ENCODE results near the gene TRIML2.
A peak's percentile ranks its signal among the peaks of the same experiment; 100 is the strongest.

The TRIML2 gene

DNA sequence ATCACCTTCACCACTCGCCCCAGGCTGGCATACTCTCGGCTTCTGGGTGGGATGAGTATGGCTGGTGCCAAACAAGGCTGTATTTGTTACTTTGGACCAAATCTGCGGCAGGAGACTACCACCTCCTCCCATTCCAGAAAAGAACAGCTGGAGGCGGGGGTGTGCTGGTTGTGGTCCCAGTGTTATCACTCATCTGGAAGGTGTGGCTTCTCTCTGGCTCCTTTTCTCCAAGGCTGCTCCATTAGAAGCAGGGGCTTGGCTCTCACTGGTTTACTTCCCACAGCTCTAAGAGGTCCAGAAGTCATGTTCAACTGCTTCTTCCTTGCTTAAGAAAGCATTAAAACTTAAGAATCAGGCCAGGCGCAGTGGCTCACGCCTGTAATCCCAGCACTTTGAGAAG lies 2.6 kb upstream of the TRIML2 start:
- Histone ChIP-seq H3K4me1 (no peaks in the 10 kb centered on the region), H3K9me3 (no peaks in the 10 kb centered on the region), H3K27me3 (no peaks in the 10 kb centered on the region), H3K4me3 (ENCODE audit: low read depth, low read length) (no peak overlapping the region), H3K36me3 (no peaks in the 10 kb centered on the region)
- TF ChIP-seq, protein P1, sequence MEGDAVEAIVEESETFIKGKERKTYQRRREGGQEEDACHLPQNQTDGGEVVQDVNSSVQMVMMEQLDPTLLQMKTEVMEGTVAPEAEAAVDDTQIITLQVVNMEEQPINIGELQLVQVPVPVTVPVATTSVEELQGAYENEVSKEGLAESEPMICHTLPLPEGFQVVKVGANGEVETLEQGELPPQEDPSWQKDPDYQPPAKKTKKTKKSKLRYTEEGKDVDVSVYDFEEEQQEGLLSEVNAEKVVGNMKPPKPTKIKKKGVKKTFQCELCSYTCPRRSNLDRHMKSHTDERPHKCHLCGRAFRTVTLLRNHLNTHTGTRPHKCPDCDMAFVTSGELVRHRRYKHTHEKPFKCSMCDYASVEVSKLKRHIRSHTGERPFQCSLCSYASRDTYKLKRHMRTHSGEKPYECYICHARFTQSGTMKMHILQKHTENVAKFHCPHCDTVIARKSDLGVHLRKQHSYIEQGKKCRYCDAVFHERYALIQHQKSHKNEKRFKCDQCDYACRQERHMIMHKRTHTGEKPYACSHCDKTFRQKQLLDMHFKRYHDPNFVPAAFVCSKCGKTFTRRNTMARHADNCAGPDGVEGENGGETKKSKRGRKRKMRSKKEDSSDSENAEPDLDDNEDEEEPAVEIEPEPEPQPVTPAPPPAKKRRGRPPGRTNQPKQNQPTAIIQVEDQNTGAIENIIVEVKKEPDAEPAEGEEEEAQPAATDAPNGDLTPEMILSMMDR (IDR thresholded peaks at IDR 0.05; ENCODE audit: low read depth, low read length) = no peak
- no peak for DNase-seq

DNA sequence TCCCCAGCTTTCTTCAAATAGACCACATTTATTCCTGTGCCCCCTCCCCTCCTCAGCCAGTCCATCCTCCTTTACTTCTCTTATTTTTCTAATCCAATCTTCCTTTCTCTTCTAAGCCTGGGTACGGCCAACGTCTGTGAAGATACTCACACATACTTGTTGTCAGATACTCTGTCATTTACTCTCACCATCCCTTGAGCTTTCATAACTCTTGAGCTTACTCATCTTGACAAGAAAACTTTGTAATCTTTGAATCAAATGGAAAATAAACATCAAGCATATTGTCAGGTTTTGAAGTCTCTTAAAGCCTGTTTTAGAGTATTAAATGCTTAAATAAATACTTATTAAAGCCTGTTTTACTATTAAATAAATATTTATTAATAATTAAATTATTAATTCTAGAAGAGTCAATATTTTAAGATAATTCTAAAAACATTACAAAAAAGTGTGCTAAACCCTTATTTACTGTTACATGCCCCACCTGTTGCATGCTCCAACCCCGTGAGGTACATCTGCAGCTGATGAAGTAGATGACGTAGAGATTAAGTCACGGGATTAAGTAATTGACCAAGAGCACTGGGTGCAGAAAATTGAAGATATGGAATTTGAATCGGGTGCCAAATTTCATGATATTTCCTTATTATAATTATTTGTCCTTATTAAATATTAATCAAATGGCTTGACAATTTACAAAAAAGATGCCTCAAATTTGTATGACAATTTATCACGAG lies 1.5 kb upstream of the TRIML2 start:
- Histone ChIP-seq H3K4me3 (ENCODE audit: low read depth, low read length) (no peak overlapping the region), H3K4me1 (no peaks in the 10 kb centered on the region), H3K9me3 (no peaks in the 10 kb centered on the region; the same call in 1 of the 2 replicates), H3K27me3 (no peaks in the 10 kb centered on the region), H3K36me3 (no peaks in the 10 kb centered on the region)
- DNase-seq = no peak
- TF ChIP-seq, protein P1 (IDR thresholded peaks at IDR 0.05; ENCODE audit: low read depth, low read length) = no peak

DNA sequence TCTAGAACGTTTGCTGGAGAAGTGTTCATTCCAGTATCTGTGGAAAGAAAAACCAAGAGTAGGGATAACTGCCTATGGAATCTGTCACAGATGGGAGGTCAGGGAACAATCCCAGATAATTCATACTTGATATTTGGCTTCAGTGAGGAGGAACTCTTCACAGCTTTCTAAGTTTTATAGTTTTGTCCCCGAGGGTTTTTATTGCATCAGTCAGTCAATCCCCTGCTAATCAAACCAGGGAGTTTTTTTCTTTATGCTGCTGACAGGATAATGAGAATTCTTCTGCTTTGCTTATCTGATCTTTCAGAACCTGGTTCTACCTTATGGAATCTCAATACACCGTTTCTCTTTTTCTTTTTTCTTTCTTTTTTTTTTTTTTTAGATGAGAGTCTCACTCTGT lies 633 bp upstream of the TRIML2 start:
- Histone ChIP-seq H3K27me3 (no peaks in the 10 kb centered on the region), H3K4me3 (ENCODE audit: low read depth, low read length) (no peak overlapping the region), H3K9me3 (no peaks in the 10 kb centered on the region; the same call in 1 of the 2 replicates), H3K36me3 (no peaks in the 10 kb centered on the region), H3K4me1 (no peaks in the 10 kb centered on the region)
- DNase-seq = no peak
- TF ChIP-seq, protein P1 (IDR thresholded peaks at IDR 0.05; ENCODE audit: low read depth, low read length) = no peak

DNA sequence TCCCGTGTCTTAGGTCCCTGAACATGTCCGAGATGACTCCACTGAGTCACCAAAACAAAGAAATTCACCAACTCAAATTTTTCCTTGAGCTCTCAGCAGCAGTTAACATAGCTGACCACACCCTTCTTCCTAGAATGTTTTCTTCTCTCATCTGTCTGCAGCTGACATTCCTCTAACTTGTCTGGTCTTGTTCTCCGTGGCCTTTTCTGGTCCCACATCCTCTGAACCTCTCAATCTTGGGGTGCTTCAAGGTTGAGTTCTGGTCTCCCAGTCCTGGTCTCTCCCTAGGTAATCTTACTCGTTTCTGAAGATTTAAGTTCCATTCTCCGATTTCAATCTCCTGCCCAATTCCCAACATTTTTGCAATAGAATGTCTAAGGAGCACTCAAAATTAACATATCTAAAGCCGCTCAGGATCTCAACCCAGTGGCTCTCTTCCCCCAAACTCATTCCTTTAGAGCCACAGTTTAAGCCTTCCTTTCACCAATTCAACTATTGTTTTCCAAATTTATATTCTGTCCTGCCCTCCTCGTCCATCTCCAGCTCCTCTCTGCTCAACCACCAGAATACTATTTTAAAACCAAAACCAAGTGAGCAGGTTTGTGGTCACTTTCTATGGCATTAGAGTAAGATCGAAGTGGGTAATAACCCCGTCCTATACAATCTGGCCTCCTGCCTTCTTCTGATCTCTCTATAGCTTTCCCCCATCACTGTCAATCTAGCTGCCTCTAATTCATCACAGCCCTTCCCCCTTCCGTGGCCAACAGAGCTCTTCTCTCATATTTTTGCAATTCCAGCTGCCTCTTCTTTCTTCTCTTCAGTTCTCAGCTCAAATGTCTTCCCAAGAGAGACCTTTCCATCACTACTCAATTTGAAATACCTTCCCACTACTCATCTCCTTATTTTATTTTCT lies 1.2 kb downstream of the TRIML2 start:
- H3K9me3 ChIP-seq = no peaks in the 10 kb centered on the region; the same call in 1 of the 2 replicates
- H3K36me3 ChIP-seq = no peaks in the 10 kb centered on the region
- TF ChIP-seq, protein P1 (IDR thresholded peaks at IDR 0.05; ENCODE audit: low read depth, low read length) = no peak
- H3K27me3 ChIP-seq = no peaks in the 10 kb centered on the region
- no peak for DNase-seq
- no peak overlapping the region for H3K4me3 ChIP-seq (ENCODE audit: low read depth, low read length)
- no peaks in the 10 kb centered on the region for H3K4me1 ChIP-seq

DNA sequence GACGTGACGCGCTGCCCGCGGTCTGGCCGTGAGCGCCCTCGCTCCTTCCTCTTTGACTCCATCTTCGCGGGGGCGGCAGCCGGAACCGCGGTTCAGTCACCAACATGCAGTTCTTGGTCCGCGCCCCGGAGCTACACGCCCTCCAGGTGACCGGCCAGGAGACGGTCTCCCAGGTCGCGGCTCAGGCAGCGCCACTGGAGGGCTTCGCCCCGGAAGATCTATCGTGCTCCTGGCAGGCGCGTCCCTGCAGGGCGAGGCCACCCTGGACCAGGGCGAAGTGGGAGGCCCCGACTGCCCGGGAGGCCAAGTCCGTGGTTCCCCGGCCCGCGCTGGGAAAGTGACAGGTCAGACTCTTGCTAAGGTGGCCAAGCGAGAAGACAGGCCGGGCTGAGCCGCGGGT lies 2.9 kb downstream of the TRIML2 start:
- Histone ChIP-seq H3K9me3 (no peaks in the 10 kb centered on the region; the same call in 1 of the 2 replicates), H3K4me3 (ENCODE audit: low read depth, low read length) (no peak overlapping the region), H3K36me3 (no peaks in the 10 kb centered on the region), H3K4me1 (no peaks in the 10 kb centered on the region), H3K27me3 (no peaks in the 10 kb centered on the region)
- DNase-seq = peak; percentile 5
- TF ChIP-seq, protein P1 (IDR thresholded peaks at IDR 0.05; ENCODE audit: low read depth, low read length) = no peak
